HG02678 (cell line): ENCODE data around the gene OBSCN.
"Not testable (repeated sequence)": the region's sequence is repeated elsewhere in the genome, so short reads cannot be mapped to it uniquely, and the experiment has no call there.

Experiments used
- ATAC-seq: cut with Tn5 transposase; IDR thresholded peaks from one replicate; pipeline ENCODE4 v1.9.1; 2021; ENCODE audit warnings: mild to moderate bottlenecking, moderate library complexity; ENCODE audit not compliant: unreplicated experiment

Gene OBSCN

GRCh38 chr1:228182296-228183030 lies 25.4 kb upstream of the OBSCN start:
- ATAC-seq, result no peak

GRCh38 chr1:228184152-228184551 lies 23.7 kb upstream of the OBSCN start:
- no peak for ATAC-seq

GRCh38 chr1:228185641-228185965 lies 22.2 kb upstream of the OBSCN start:
- ATAC-seq, result no peak

- ATAC-seq, result not testable (repeated sequence)
These were observed 19.6 kb upstream of the OBSCN start for GRCh38 chr1:228188249-228188648.

GRCh38 chr1:228190182-228190581 lies 17.7 kb upstream of the OBSCN start:
- ATAC-seq, result no peak

- ATAC-seq, result no peak
These were observed 17.1 kb upstream of the OBSCN start for GRCh38 chr1:228190778-228191177.

- ATAC-seq, result no peak
These were observed 13.4 kb upstream of the OBSCN start for GRCh38 chr1:228194436-228194835.

GRCh38 chr1:228194921-228195812 lies 12.7 kb upstream of the OBSCN start:
- ATAC-seq, result no peak

GRCh38 chr1:228197555-228198147 lies 10.2 kb upstream of the OBSCN start:
- ATAC-seq, result no peak

- no peak for ATAC-seq
These were observed 8.8 kb upstream of the OBSCN start for GRCh38 chr1:228198977-228199590.

GRCh38 chr1:228204958-228205357 lies 2.9 kb upstream of the OBSCN start:
- ATAC-seq, result no peak

- no peak for ATAC-seq
These were observed 2.1 kb upstream of the OBSCN start for GRCh38 chr1:228205526-228206436.

- ATAC-seq, result no peak
These were observed 1.1 kb upstream of the OBSCN start for GRCh38 chr1:228206582-228207351.

- no peak for ATAC-seq
These were observed 448 bp upstream of the OBSCN start for GRCh38 chr1:228207381-228207810.

GRCh38 chr1:228208831-228209551 lies 1.1 kb downstream of the OBSCN start:
- ATAC-seq, result no peak

- no peak for ATAC-seq
These were observed 1.8 kb downstream of the OBSCN start for GRCh38 chr1:228209657-228210056.

GRCh38 chr1:228210076-228210651 lies 2.3 kb downstream of the OBSCN start:
- no peak for ATAC-seq

- ATAC-seq, result no peak
These were observed 3.1 kb downstream of the OBSCN start for GRCh38 chr1:228210712-228211530.
